ENCODE results near the gene PTBP2. TPM values are rescaled to one million over a fixed set of nuclear protein-coding genes. Genes with fewer than 3 reads are reported as not detected.
"Not testable (repeated sequence)": the region's sequence is repeated elsewhere in the genome, so short reads cannot be mapped to it uniquely, and the experiment has no call there.

Gene PTBP2
- total and polyA plus RNA-seq, 8 donors = 4.1 to 16.1 (median 8.4) TPM

DNA sequence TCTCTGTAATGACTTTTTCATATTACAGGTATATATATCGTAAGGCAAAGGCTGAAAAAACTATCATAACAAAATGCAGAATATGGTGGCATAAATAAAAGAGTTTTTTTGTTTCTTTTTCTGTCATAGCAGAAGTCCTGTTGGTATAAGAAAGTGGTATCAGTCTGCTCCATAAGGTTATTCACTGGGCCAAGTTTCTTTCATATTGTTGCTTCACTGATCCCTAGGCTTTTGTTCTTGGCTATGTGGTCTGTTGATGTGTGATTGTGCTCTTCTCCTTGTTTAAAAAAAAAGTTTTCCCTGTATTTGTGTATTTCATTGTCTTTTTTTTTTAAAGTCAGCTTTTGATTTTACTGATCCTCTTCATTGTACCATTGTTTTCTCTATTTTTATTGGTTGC, 26.0 kb downstream of the PTBP2 start:
- DNase-seq = no peak
- intact Hi-C loops (cut with DNase I) = no loop called here
- no peak for ATAC-seq
- H3K36me3 ChIP-seq = no peaks in the 10 kb centered on the region
- no peak overlapping the region for H3K4me3 ChIP-seq
- no peaks in the 10 kb centered on the region for H3K9me3 ChIP-seq
- H3K4me1 ChIP-seq = no peaks in the 10 kb centered on the region
- WGBS, 2 donors = 99 to 100% methylated on average over 1 of the region's 1 CpG
- no peak for FAIRE-seq
- TF ChIP-seq, protein P1, sequence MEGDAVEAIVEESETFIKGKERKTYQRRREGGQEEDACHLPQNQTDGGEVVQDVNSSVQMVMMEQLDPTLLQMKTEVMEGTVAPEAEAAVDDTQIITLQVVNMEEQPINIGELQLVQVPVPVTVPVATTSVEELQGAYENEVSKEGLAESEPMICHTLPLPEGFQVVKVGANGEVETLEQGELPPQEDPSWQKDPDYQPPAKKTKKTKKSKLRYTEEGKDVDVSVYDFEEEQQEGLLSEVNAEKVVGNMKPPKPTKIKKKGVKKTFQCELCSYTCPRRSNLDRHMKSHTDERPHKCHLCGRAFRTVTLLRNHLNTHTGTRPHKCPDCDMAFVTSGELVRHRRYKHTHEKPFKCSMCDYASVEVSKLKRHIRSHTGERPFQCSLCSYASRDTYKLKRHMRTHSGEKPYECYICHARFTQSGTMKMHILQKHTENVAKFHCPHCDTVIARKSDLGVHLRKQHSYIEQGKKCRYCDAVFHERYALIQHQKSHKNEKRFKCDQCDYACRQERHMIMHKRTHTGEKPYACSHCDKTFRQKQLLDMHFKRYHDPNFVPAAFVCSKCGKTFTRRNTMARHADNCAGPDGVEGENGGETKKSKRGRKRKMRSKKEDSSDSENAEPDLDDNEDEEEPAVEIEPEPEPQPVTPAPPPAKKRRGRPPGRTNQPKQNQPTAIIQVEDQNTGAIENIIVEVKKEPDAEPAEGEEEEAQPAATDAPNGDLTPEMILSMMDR (IDR thresholded peaks at IDR 0.05) = no peak
- no peak overlapping the region for H3K27ac ChIP-seq
- no peaks in the 10 kb centered on the region for H3K27me3 ChIP-seq

DNA sequence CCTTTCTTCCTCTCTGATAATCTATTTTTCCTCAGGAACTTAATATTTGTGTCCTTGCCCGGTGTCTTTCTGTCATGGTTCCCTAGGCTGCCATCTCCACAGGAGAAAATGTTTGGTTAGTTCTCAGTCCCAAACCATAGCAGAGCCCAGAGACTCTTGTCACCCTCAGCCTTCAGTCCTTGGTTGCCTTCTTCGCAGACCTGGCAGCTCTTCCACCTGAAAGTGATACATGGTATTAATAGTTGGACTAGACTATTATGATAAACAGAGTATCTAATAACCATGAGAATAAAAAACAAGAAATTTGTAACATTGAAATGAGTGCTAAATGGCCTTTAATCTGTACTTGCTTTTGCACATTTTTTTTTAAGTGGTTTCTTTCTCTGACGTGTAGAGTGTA, 26.5 kb downstream of the PTBP2 start:
- no peak overlapping the region for H3K27ac ChIP-seq
- TF ChIP-seq, protein P1 (IDR thresholded peaks at IDR 0.05) = no peak
- H3K4me3 ChIP-seq = no peak overlapping the region
- H3K27me3 ChIP-seq = no peaks in the 10 kb centered on the region
- no peaks in the 10 kb centered on the region for H3K4me1 ChIP-seq
- H3K9me3 ChIP-seq = no peaks in the 10 kb centered on the region
- FAIRE-seq = no peak
- ATAC-seq = no peak
- DNase-seq = no peak
- H3K36me3 ChIP-seq = peaks cover 0 to 4% (median 0%) of the 10 kb centered on the region in 3 donors
- WGBS, 2 donors = 92% methylated on average over 3 of the region's 3 CpGs
- intact Hi-C loops (cut with DNase I) = no loop called here

DNA sequence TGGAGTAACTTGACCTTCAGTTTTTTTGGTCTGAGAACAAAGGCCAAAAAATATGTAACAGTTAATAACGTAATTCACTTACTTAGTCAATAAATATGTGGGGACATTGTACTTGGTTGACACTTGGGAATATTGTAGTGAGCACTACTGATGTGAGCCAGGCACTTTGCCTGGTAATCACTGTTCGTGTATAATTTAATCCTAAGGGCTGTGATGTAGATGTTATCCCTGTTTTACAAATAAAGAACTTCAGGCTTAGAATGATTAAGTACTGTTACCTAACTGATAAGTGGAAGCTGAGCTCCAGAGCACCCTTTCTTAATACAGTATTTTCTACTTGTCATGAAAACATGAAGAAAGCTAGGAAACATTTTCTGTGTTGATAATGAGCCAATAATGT, 28.0 kb downstream of the PTBP2 start:
- intact Hi-C loops (cut with DNase I) = no loop called here
- no peak overlapping the region for H3K27ac ChIP-seq
- DNase-seq (no peak), FAIRE-seq (no peak), ATAC-seq (no peak)
- H3K4me1 ChIP-seq = no peaks in the 10 kb centered on the region
- H3K4me3 ChIP-seq = no peak overlapping the region
- WGBS, 2 donors = 12 to 18% methylated on average over 2 of the region's 2 CpGs
- no peaks in the 10 kb centered on the region for H3K27me3 ChIP-seq
- TF ChIP-seq, protein P1 (IDR thresholded peaks at IDR 0.05) = no peak
- H3K9me3 ChIP-seq = no peaks in the 10 kb centered on the region
- H3K36me3 ChIP-seq = peaks cover 0 to 7% (median 0%) of the 10 kb centered on the region in 3 donors

DNA sequence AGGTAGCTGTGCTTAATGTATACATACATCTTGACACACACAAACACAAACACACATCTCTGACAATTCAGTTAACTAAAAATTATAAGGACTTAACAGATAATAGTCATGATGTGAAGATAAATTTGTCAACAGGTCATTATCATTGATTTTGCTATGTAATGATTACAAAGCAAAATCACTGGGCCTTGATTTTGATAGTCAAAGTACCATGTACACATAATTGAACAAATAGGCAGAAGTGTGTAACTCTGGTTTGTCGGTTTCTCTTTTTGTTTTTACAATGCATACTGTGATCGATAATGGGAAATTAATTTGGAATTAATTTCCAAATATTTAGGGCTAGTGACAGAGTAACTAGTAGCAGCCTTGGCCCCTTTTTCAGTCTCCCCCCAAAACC, 30.8 kb downstream of the PTBP2 start:
- peaks cover 0 to 7% (median 0%) of the 10 kb centered on the region in 3 donors for H3K36me3 ChIP-seq
- 92 to 93% methylated on average over 2 of the region's 2 CpGs for WGBS, 2 donors
- no peaks in the 10 kb centered on the region for H3K4me1 ChIP-seq
- no peak overlapping the region for H3K4me3 ChIP-seq
- H3K27me3 ChIP-seq = no peaks in the 10 kb centered on the region
- ATAC-seq (no peak), DNase-seq (no peak), FAIRE-seq (no peak)
- no peaks in the 10 kb centered on the region for H3K9me3 ChIP-seq
- intact Hi-C loops (cut with DNase I) = no loop called here
- TF ChIP-seq, protein P1 (IDR thresholded peaks at IDR 0.05) = no peak
- no peak overlapping the region for H3K27ac ChIP-seq

DNA sequence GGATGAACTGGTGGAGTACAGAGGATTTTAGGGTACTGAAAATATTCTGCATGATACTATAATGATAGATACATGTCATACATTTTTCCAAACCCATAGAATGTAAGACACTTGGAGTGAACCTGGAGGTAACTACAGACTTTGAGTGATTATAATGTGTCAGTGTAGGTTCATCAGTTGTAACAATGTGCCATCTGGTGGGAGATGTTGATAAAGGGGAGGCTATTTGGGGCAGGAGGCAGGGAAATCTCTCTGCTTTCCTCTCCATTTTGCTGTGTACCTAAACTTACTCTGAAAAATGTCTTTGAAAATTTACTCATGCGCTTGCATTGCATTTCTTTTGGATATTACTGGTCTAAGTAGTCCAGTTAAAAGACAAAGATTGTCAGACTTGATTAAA, 35.2 kb downstream of the PTBP2 start:
- Histone ChIP-seq H3K4me3 (no peak overlapping the region), H3K4me1 (no peaks in the 10 kb centered on the region), H3K27ac (no peak overlapping the region), H3K36me3 (peaks cover 0 to 7% (median 0%) of the 10 kb centered on the region in 3 donors), H3K9me3 (no peaks in the 10 kb centered on the region), H3K27me3 (no peaks in the 10 kb centered on the region)
- no peak for FAIRE-seq
- DNase-seq = no peak
- intact Hi-C loops (cut with DNase I) = no loop called here
- no peak for ATAC-seq
- 98 to 100% methylated on average over 1 of the region's 1 CpG for WGBS, 2 donors
- TF ChIP-seq, protein P1 (IDR thresholded peaks at IDR 0.05) = no peak

DNA sequence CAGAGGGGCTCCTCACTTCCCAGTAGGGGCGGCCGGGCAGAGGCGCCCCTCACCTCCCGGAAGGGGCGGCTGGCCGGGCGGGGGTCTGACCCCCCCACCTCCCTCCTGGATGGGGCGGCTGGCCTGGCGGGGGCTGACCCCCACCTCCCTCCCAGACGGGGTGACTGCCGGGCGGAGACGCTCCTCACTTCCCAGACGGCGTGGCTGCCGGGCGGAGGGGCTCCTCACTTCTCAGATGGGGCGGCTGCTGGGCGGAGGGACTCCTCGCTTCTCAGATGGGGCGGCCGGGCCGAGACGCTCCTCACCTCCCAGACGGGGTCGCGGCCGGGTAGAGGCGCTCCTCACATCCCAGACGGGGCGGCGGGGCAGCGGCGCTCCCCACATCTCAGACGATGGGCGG, 41.0 kb downstream of the PTBP2 start:
- FAIRE-seq; H3K4me3 ChIP-seq; H3K27me3 ChIP-seq; H3K4me1 ChIP-seq; H3K9me3 ChIP-seq; H3K27ac ChIP-seq; ATAC-seq; H3K36me3 ChIP-seq; intact Hi-C loops (cut with DNase I): not testable (repeated sequence)
- peak in 1 of 6 donors; percentile 73 for DNase-seq
- WGBS, 2 donors = 96 to 98% methylated on average over 27 to 36 of the region's 36 CpGs

All from pancreas (tissue), 10 donors.